Measurements from ENCODE around the gene ABCC4.

GRCh38 chr13:95247171-95247570 is 54.1 kb downstream of the ABCC4 start:
- TF ChIP-seq FOXA1 (IDR thresholded peaks at IDR 0.05) (no peak), PKNOX1 (IDR thresholded peaks at IDR 0.05) (no peak), ZNF384 (IDR thresholded peaks at IDR 0.05) (no peak), HDGF (IDR thresholded peaks at IDR 0.05; ENCODE audit: borderline replicate concordance) (no peak)

Measured in HEK293T (cell line).